Central memory CD4-positive, alpha-beta T cell (primary cell): Measurements from ENCODE around the gene NT5E.

ENCODE experiments used
- DNase-seq: peaks from one replicate; pipeline ENCODE4 v3.0.0; 2022

NT5E gene

GRCh38 chr6:85422996-85423395 is 26.9 kb upstream of the NT5E start:
- DNase-seq, result no peak

GRCh38 chr6:85424981-85425380 is 24.9 kb upstream of the NT5E start:
- DNase-seq, result no peak

- no peak for DNase-seq
These were observed 23.9 kb upstream of the NT5E start for GRCh38 chr6:85425997-85426396.

GRCh38 chr6:85428486-85428885 is 21.4 kb upstream of the NT5E start:
- no peak for DNase-seq

- DNase-seq, result no peak
These were observed 20.5 kb upstream of the NT5E start for GRCh38 chr6:85429346-85429745.

GRCh38 chr6:85431271-85431670 is 18.6 kb upstream of the NT5E start:
- no peak for DNase-seq

- no peak for DNase-seq
These were observed 17.3 kb upstream of the NT5E start for GRCh38 chr6:85432554-85432953.

GRCh38 chr6:85435851-85436250 is 14.0 kb upstream of the NT5E start:
- DNase-seq, result no peak

GRCh38 chr6:85436411-85436810 is 13.5 kb upstream of the NT5E start:
- DNase-seq, result no peak

- no peak for DNase-seq
These were observed 12.9 kb upstream of the NT5E start for GRCh38 chr6:85436939-85437495.

- no peak for DNase-seq
These were observed 6.3 kb upstream of the NT5E start for GRCh38 chr6:85443349-85444117.

- peak; percentile 13 for DNase-seq
These were observed 480 bp upstream of the NT5E start for GRCh38 chr6:85449388-85449817.

GRCh38 chr6:85451565-85452306 is 1.9 kb downstream of the NT5E start:
- DNase-seq, result no peak

GRCh38 chr6:85452441-85452881 is 2.6 kb downstream of the NT5E start:
- DNase-seq, result no peak

- DNase-seq, result no peak
These were observed 3.2 kb downstream of the NT5E start for GRCh38 chr6:85453052-85453451.

GRCh38 chr6:85453490-85453889 is 3.6 kb downstream of the NT5E start:
- no peak for DNase-seq

- DNase-seq, result no peak
These were observed 5.7 kb downstream of the NT5E start for GRCh38 chr6:85455471-85456026.

GRCh38 chr6:85456782-85457181 is 6.9 kb downstream of the NT5E start:
- no peak for DNase-seq

GRCh38 chr6:85458184-85458583 is 8.3 kb downstream of the NT5E start:
- no peak for DNase-seq

- no peak for DNase-seq
These were observed 8.9 kb downstream of the NT5E start for GRCh38 chr6:85458782-85459181.

GRCh38 chr6:85459224-85459901 is 9.5 kb downstream of the NT5E start:
- DNase-seq, result no peak

- DNase-seq, result no peak
These were observed 10.5 kb downstream of the NT5E start for GRCh38 chr6:85460154-85460920.
